Activated naive CD8-positive, alpha-beta T cell treated with anti-CD3 and anti-CD28 coated beads for 36 hours (primary cell): ENCODE data around the gene DDX24. TPM values are rescaled to one million over a fixed set of nuclear protein-coding genes. Genes with fewer than 3 reads are reported as not detected.
"Not testable (repeated sequence)": the region's sequence is repeated elsewhere in the genome, so short reads cannot be mapped to it uniquely, and the experiment has no call there.

ENCODE experiments used
- DNase-seq: peaks from one replicate; pipeline ENCODE4 v3.0.0; 2021
- H3K27ac Mint-ChIP-seq: one replicate; pipeline ENCODE4 v1.8.0; 2022; ENCODE audit warnings: mild to moderate bottlenecking, moderate library complexity, mixed read lengths
- H3K27me3 Mint-ChIP-seq: one replicate; pipeline ENCODE4 v1.8.0; 2022; ENCODE audit warnings: mild to moderate bottlenecking, mixed read lengths
- H3K36me3 Mint-ChIP-seq: one replicate; pipeline ENCODE4 v1.8.0; 2021; ENCODE audit warnings: mild to moderate bottlenecking, mixed read lengths
- H3K4me1 Mint-ChIP-seq: one replicate; pipeline ENCODE4 v1.8.0; 2021; ENCODE audit warnings: mixed read lengths
- H3K4me3 Mint-ChIP-seq: one replicate; pipeline ENCODE4 v1.8.0; 2022; ENCODE audit warnings: mild to moderate bottlenecking, moderate library complexity, mixed read lengths
- H3K9me3 Mint-ChIP-seq: one replicate; pipeline ENCODE4 v1.8.0; 2022; ENCODE audit warnings: mixed read lengths
- total RNA-seq, 2 experiments: library from RNA; stranded (reverse); gene quantifications; one replicate each; pipeline ENCODE4 v1.2.3, GENCODE V29; 2021

Gene DDX24
- total RNA-seq, 2 experiments from 2014 or later = 320 to 332 TPM

GRCh38 chr14:94077823-94078222, 3.2 kb downstream of the DDX24 start:
- no peak for DNase-seq
- Mint-ChIP-seq H3K4me1 (peaks cover 46% of the 10 kb centered on the region), H3K9me3 (peaks cover 18% of the 10 kb centered on the region), H3K36me3 (peaks cover 72% of the 10 kb centered on the region), H3K27ac (peak overlapping the region; percentile 34), H3K27me3 (no peaks in the 10 kb centered on the region), H3K4me3 (peak overlapping the region; percentile 100)

- Mint-ChIP-seq H3K4me1 (peaks cover 45% of the 10 kb centered on the region), H3K27ac (peak overlapping the region; percentile 34)
Observed at GRCh38 chr14:94077111-94077821, 3.7 kb downstream of the DDX24 start.

GRCh38 chr14:94075008-94075407, 6.0 kb downstream of the DDX24 start:
- no peak overlapping the region for H3K27ac Mint-ChIP-seq
- no peak for DNase-seq
- H3K9me3 Mint-ChIP-seq = peaks cover 35% of the 10 kb centered on the region
- peaks cover 89% of the 10 kb centered on the region for H3K36me3 Mint-ChIP-seq
- H3K27me3 Mint-ChIP-seq = no peaks in the 10 kb centered on the region
- peak overlapping the region; percentile 41 for H3K4me3 Mint-ChIP-seq
- H3K4me1 Mint-ChIP-seq = peaks cover 46% of the 10 kb centered on the region

More at GRCh38 chr14:94077111-94077821, 3.7 kb downstream of the DDX24 start:
- no peak for DNase-seq
- Mint-ChIP-seq H3K9me3 (peaks cover 19% of the 10 kb centered on the region), H3K27me3 (no peaks in the 10 kb centered on the region), H3K4me3 (peak overlapping the region; percentile 100), H3K36me3 (peaks cover 74% of the 10 kb centered on the region)

GRCh38 chr14:94074534-94074933, 6.5 kb downstream of the DDX24 start:
- no peak for DNase-seq
- H3K4me1 Mint-ChIP-seq = peaks cover 43% of the 10 kb centered on the region
- no peak overlapping the region for H3K4me3 Mint-ChIP-seq
- no peaks in the 10 kb centered on the region for H3K27me3 Mint-ChIP-seq
- peaks cover 89% of the 10 kb centered on the region for H3K36me3 Mint-ChIP-seq
- H3K9me3 Mint-ChIP-seq = peaks cover 40% of the 10 kb centered on the region
- H3K27ac Mint-ChIP-seq = no peak overlapping the region

GRCh38 chr14:94072076-94072475, 8.9 kb downstream of the DDX24 start:
- not testable (repeated sequence) for H3K4me3 Mint-ChIP-seq, DNase-seq, H3K27ac Mint-ChIP-seq, H3K27me3 Mint-ChIP-seq
- Mint-ChIP-seq H3K36me3 (peaks cover 91% of the 10 kb centered on the region), H3K9me3 (peaks cover 61% of the 10 kb centered on the region), H3K4me1 (peaks cover 39% of the 10 kb centered on the region)

- H3K4me3 Mint-ChIP-seq = no peak overlapping the region
- H3K9me3 Mint-ChIP-seq = peaks cover 37% of the 10 kb centered on the region
- H3K27ac Mint-ChIP-seq = peak overlapping the region; percentile 22
- DNase-seq = no peak
- H3K4me1 Mint-ChIP-seq = peaks cover 56% of the 10 kb centered on the region
- H3K36me3 Mint-ChIP-seq = peaks cover 82% of the 10 kb centered on the region
- H3K27me3 Mint-ChIP-seq = no peaks in the 10 kb centered on the region
Observed at GRCh38 chr14:94066089-94066676, 14.8 kb downstream of the DDX24 start.

- no peak for DNase-seq
- Mint-ChIP-seq H3K4me1 (peaks cover 66% of the 10 kb centered on the region), H3K9me3 (peaks cover 4% of the 10 kb centered on the region), H3K36me3 (peaks cover 65% of the 10 kb centered on the region), H3K4me3 (no peak overlapping the region), H3K27me3 (no peaks in the 10 kb centered on the region), H3K27ac (no peak overlapping the region)
Observed at GRCh38 chr14:94062344-94062940, 18.6 kb downstream of the DDX24 start.

- DNase-seq = no peak
- Mint-ChIP-seq H3K27ac (no peak overlapping the region), H3K4me3 (no peak overlapping the region), H3K4me1 (peaks cover 60% of the 10 kb centered on the region), H3K36me3 (peaks cover 63% of the 10 kb centered on the region), H3K27me3 (no peaks in the 10 kb centered on the region), H3K9me3 (no peaks in the 10 kb centered on the region)
Observed at GRCh38 chr14:94059998-94060397, 21.0 kb downstream of the DDX24 start.

- Mint-ChIP-seq H3K4me1 (peaks cover 52% of the 10 kb centered on the region), H3K9me3 (no peaks in the 10 kb centered on the region), H3K36me3 (peaks cover 61% of the 10 kb centered on the region), H3K27me3 (no peaks in the 10 kb centered on the region), H3K27ac (no peak overlapping the region), H3K4me3 (no peak overlapping the region)
- DNase-seq = no peak
Observed at GRCh38 chr14:94058674-94059138, 22.3 kb downstream of the DDX24 start.

- peaks cover 61% of the 10 kb centered on the region for H3K36me3 Mint-ChIP-seq
- no peak for DNase-seq
- H3K4me1 Mint-ChIP-seq = peaks cover 50% of the 10 kb centered on the region
- peak overlapping the region; percentile 12 for H3K27ac Mint-ChIP-seq
- no peak overlapping the region for H3K4me3 Mint-ChIP-seq
- H3K9me3 Mint-ChIP-seq = no peaks in the 10 kb centered on the region
- no peaks in the 10 kb centered on the region for H3K27me3 Mint-ChIP-seq
Observed at GRCh38 chr14:94058128-94058673, 22.8 kb downstream of the DDX24 start.

- Mint-ChIP-seq H3K27ac (peak overlapping the region; percentile 80), H3K4me1 (peaks cover 49% of the 10 kb centered on the region), H3K27me3 (no peaks in the 10 kb centered on the region), H3K4me3 (no peak overlapping the region), H3K36me3 (peaks cover 57% of the 10 kb centered on the region), H3K9me3 (no peaks in the 10 kb centered on the region)
- DNase-seq = peak; percentile 39
Observed at GRCh38 chr14:94056579-94057308, 24.3 kb downstream of the DDX24 start.

- H3K27me3 Mint-ChIP-seq = no peaks in the 10 kb centered on the region
- no peak for DNase-seq
- H3K9me3 Mint-ChIP-seq = no peaks in the 10 kb centered on the region
- H3K4me3 Mint-ChIP-seq = no peak overlapping the region
- H3K4me1 Mint-ChIP-seq = peaks cover 38% of the 10 kb centered on the region
- H3K27ac Mint-ChIP-seq = peak overlapping the region; percentile 53
- peaks cover 53% of the 10 kb centered on the region for H3K36me3 Mint-ChIP-seq
Observed at GRCh38 chr14:94054936-94055335, 26.1 kb downstream of the DDX24 start.

- H3K9me3 Mint-ChIP-seq = no peaks in the 10 kb centered on the region
- no peaks in the 10 kb centered on the region for H3K27me3 Mint-ChIP-seq
- DNase-seq = no peak
- H3K36me3 Mint-ChIP-seq = peaks cover 53% of the 10 kb centered on the region
- H3K4me1 Mint-ChIP-seq = peaks cover 38% of the 10 kb centered on the region
- no peak overlapping the region for H3K4me3 Mint-ChIP-seq
- peak overlapping the region; percentile 26 for H3K27ac Mint-ChIP-seq
Observed at GRCh38 chr14:94054401-94054800, 26.6 kb downstream of the DDX24 start.

GRCh38 chr14:94052662-94053061, 28.3 kb downstream of the DDX24 start:
- DNase-seq = no peak
- Mint-ChIP-seq H3K27ac (peak overlapping the region; percentile 62), H3K4me3 (no peak overlapping the region), H3K27me3 (no peaks in the 10 kb centered on the region), H3K4me1 (peaks cover 21% of the 10 kb centered on the region), H3K36me3 (peaks cover 52% of the 10 kb centered on the region), H3K9me3 (no peaks in the 10 kb centered on the region)

GRCh38 chr14:94052199-94052598, 28.8 kb downstream of the DDX24 start:
- Mint-ChIP-seq H3K36me3 (peaks cover 48% of the 10 kb centered on the region), H3K4me3 (no peak overlapping the region), H3K9me3 (no peaks in the 10 kb centered on the region), H3K4me1 (peaks cover 17% of the 10 kb centered on the region), H3K27me3 (no peaks in the 10 kb centered on the region), H3K27ac (peak overlapping the region; percentile 62)
- DNase-seq = no peak
